ENCODE results near the gene AFAP1.

AFAP1 gene

GRCh38 chr4:7733801-7734650 lies 205.6 kb downstream of the AFAP1 start:
- no peak for DNase-seq

GRCh38 chr4:7733201-7733600 lies 206.5 kb downstream of the AFAP1 start:
- DNase-seq = no peak

GRCh38 chr4:7732263-7732662 lies 207.4 kb downstream of the AFAP1 start:
- no peak for DNase-seq

- no peak for DNase-seq
These were observed 208.2 kb downstream of the AFAP1 start for GRCh38 chr4:7731437-7731836.

- no peak for DNase-seq
These were observed 211.9 kb downstream of the AFAP1 start for GRCh38 chr4:7727749-7728148.

GRCh38 chr4:7726665-7727413 lies 212.8 kb downstream of the AFAP1 start:
- no peak for DNase-seq

- no peak for DNase-seq
These were observed 213.7 kb downstream of the AFAP1 start for GRCh38 chr4:7725951-7726350.

- DNase-seq = no peak
These were observed 216.0 kb downstream of the AFAP1 start for GRCh38 chr4:7723625-7724024.

GRCh38 chr4:7722766-7723387 lies 216.8 kb downstream of the AFAP1 start:
- no peak for DNase-seq

GRCh38 chr4:7721984-7722551 lies 217.6 kb downstream of the AFAP1 start:
- DNase-seq = no peak

GRCh38 chr4:7719354-7720174 lies 220.1 kb downstream of the AFAP1 start:
- peak; percentile 40 to 69 for DNase-seq

GRCh38 chr4:7717946-7718490 lies 221.6 kb downstream of the AFAP1 start:
- no peak for DNase-seq

- DNase-seq = no peak
These were observed 222.5 kb downstream of the AFAP1 start for GRCh38 chr4:7717161-7717560.

- no peak for DNase-seq
These were observed 223.5 kb downstream of the AFAP1 start for GRCh38 chr4:7716010-7716721.

GRCh38 chr4:7715271-7716009 lies 224.2 kb downstream of the AFAP1 start:
- no peak for DNase-seq

- DNase-seq = no peak
These were observed 224.9 kb downstream of the AFAP1 start for GRCh38 chr4:7714738-7715137.

- no peak for DNase-seq
These were observed 225.5 kb downstream of the AFAP1 start for GRCh38 chr4:7714176-7714575.

- no peak for DNase-seq
These were observed 225.9 kb downstream of the AFAP1 start for GRCh38 chr4:7713757-7714156.

GRCh38 chr4:7712021-7712671 lies 227.5 kb downstream of the AFAP1 start:
- DNase-seq = no peak

- DNase-seq = no peak
These were observed 228.2 kb downstream of the AFAP1 start for GRCh38 chr4:7711307-7711963.
